Measurements from ENCODE around the gene SHISA9. TPM values are rescaled to one million over a fixed set of nuclear protein-coding genes. Genes with fewer than 3 reads are reported as not detected.

SHISA9 gene
- total and polyA plus RNA-seq, 2 of the 4 experiments (the other 2 are of a cell fraction): under 0.01 TPM; not detected in 1

DNA sequence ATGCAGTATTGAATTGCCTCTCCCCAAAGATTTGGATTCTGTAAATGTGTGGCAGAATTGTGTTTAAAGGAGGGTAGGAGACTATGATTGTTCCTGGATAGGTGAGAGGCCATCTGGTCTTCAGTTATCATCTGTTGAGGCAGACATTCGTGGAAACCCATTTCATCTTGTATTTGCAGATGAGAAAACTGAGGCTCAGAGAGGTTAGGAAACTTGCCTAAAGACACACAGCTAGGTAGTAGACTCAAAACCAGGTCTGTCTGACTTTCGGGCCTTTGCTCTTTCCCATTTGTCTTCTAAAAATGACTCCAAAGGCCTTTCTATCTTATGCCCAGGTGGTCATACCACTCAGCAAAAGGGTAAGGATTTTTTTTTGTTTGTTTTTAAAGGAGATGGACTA lies 210.3 kb downstream of the SHISA9 start:
- Histone ChIP-seq H2BK5ac (ENCODE audit: low read depth, low read length, poor library complexity, severe bottlenecking) (no peak overlapping the region), H3K14ac (replicated peaks; ENCODE audit: low read depth, low read length) (no peak overlapping the region), H2BK120ac (ENCODE audit: low read depth, low read length) (no peak overlapping the region), H3K23ac (ENCODE audit: low read depth, low read length) (no peak overlapping the region), H2AK5ac (ENCODE audit: low read depth, low read length) (no peak overlapping the region), H3K56ac (ENCODE audit: extremely low read depth, insufficient read depth, low read length) (no peak overlapping the region), H3K4me2 (ENCODE audit: low read depth, low read length) (no peak overlapping the region), H3K27me3 (ENCODE audit: control insufficient read depth, insufficient read depth, low read length) (no peaks in the 10 kb centered on the region), H4K8ac (ENCODE audit: low read depth in 2 of 2, low read length in 2 of 2) (no peak overlapping the region), H3K36me3 (ENCODE audit: control insufficient read depth, insufficient read depth, low read length) (no peaks in the 10 kb centered on the region), H3K9me3 (ENCODE audit: control insufficient read depth, insufficient read depth, low read length) (peaks cover 16% of the 10 kb centered on the region), H4K91ac (ENCODE audit: insufficient read depth, low read depth, low read length) (no peak overlapping the region), H3K9ac (ENCODE audit: low read depth, low read length) (no peak overlapping the region), H2AFZ (replicated peaks; ENCODE audit: low read length, poor library complexity) (no peak overlapping the region), H2AK9ac (replicated peaks; ENCODE audit: low read depth, low read length, poor library complexity) (no peak overlapping the region), H3K4me1 (ENCODE audit: control insufficient read depth, insufficient read depth, low read length) (no peaks in the 10 kb centered on the region), H4K20me1 (ENCODE audit: insufficient read depth, low read length) (no peaks in the 10 kb centered on the region), H3K4ac (ENCODE audit: low read depth, low read length) (no peak overlapping the region), H2BK20ac (ENCODE audit: low read depth, low read length) (no peak overlapping the region), H4K5ac (ENCODE audit: low read depth, low read length) (no peak overlapping the region), H3K27ac (ENCODE audit: insufficient read depth, low read length) (no peak overlapping the region), H3K18ac (ENCODE audit: low read depth, low read length) (no peak overlapping the region), H3K79me1 (ENCODE audit: low read depth in 1 of 2, low read length in 2 of 2) (no peaks in the 10 kb centered on the region), H3K9me1 (ENCODE audit: insufficient read depth, low read length) (no peaks in the 10 kb centered on the region), H2BK15ac (ENCODE audit: low read depth, low read length) (no peak overlapping the region), H3K4me3 (ENCODE audit: insufficient read depth, low read depth, low read length) (no peak overlapping the region)
- BruUV-seq (replicated peaks): no TSS peak
- dilution Hi-C loops (cut with HindIII; ENCODE audit: low sequenced_read_pairs, unreplicated experiment) (no loop called here), intact Hi-C loops (cut with micrococcal nuclease) (no loop called here), in situ Hi-C loops (cut with MboI; ENCODE audit: low sequenced_read_pairs) (no loop called here)
- POLR2A ChIA-PET (ENCODE audit: unreplicated experiment): no interaction called here
- ATAC-seq (ENCODE audit: low read depth) (no peak), DNase-seq (no peak)
- CTCF ChIA-PET: no interaction called here
- WGBS, 2 experiments (ENCODE audit: extremely low coverage in 2 of 2, insufficient read length in 1 of 2): no CpG with 5 or more reads among the region's 2 CpGs
- TF ChIP-seq, protein P1, sequence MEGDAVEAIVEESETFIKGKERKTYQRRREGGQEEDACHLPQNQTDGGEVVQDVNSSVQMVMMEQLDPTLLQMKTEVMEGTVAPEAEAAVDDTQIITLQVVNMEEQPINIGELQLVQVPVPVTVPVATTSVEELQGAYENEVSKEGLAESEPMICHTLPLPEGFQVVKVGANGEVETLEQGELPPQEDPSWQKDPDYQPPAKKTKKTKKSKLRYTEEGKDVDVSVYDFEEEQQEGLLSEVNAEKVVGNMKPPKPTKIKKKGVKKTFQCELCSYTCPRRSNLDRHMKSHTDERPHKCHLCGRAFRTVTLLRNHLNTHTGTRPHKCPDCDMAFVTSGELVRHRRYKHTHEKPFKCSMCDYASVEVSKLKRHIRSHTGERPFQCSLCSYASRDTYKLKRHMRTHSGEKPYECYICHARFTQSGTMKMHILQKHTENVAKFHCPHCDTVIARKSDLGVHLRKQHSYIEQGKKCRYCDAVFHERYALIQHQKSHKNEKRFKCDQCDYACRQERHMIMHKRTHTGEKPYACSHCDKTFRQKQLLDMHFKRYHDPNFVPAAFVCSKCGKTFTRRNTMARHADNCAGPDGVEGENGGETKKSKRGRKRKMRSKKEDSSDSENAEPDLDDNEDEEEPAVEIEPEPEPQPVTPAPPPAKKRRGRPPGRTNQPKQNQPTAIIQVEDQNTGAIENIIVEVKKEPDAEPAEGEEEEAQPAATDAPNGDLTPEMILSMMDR (conservative IDR thresholded peaks at IDR 0.05; ENCODE audit: low read depth, low read length): no peak
